Measurements from ENCODE around the gene NR1D1.

Gene NR1D1

GRCh38 chr17:40089077-40089895, 11.1 kb downstream of the NR1D1 start:
- CTCF ChIA-PET: interaction anchor here (0.6 to 1.5 kb wide), 2 partner anchors 14 to 54 kb away, joined by 5 to 7 read pairs; no protein-coding TSS in a partner anchor
- peak overlapping the region; percentile 98 for H3K27ac ChIP-seq
- no peak for DNase-seq (ENCODE audit: low spot score)
- POLR2A ChIA-PET (ENCODE audit: low non-redundant PET): no interaction called here
- TF ChIP-seq, protein P1, sequence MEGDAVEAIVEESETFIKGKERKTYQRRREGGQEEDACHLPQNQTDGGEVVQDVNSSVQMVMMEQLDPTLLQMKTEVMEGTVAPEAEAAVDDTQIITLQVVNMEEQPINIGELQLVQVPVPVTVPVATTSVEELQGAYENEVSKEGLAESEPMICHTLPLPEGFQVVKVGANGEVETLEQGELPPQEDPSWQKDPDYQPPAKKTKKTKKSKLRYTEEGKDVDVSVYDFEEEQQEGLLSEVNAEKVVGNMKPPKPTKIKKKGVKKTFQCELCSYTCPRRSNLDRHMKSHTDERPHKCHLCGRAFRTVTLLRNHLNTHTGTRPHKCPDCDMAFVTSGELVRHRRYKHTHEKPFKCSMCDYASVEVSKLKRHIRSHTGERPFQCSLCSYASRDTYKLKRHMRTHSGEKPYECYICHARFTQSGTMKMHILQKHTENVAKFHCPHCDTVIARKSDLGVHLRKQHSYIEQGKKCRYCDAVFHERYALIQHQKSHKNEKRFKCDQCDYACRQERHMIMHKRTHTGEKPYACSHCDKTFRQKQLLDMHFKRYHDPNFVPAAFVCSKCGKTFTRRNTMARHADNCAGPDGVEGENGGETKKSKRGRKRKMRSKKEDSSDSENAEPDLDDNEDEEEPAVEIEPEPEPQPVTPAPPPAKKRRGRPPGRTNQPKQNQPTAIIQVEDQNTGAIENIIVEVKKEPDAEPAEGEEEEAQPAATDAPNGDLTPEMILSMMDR (conservative IDR thresholded peaks at IDR 0.05; ENCODE audit: low read depth): no peak

DNA sequence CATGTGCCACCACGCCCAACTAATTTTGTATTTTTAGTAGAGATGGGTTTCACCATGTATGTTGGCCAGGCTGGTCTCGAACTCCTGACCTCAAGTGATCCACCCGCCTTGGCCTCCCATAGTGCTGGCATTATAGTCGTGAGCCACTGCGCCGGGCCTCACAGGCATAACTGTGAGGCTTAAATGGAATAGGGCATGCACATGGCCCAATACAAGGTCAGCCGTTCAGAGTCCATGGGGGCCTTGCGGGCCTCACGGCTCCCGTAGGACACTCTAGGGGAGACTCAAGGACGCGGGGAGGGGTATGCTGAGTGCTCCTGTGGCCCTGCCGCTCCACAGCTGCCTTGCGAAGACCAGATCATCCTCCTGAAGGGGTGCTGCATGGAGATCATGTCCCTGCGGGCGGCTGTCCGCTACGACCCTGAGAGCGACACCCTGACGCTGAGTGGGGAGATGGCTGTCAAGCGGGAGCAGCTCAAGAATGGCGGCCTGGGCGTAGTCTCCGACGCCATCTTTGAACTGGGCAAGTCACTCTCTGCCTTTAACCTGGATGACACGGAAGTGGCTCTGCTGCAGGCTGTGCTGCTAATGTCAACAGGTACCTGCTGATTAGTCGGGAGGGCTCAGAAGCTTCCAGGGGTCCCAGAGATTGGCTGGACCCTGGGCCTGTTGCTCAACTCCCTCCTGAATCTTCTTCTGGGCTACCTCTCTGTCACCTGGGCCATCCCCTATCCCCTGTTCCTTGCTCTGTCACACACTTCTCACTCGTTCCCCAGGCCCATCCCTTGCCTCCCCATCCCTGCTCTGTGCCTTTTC, 12.3 kb downstream of the NR1D1 start:
- TF ChIP-seq, protein P1 (conservative IDR thresholded peaks at IDR 0.05; ENCODE audit: low read depth): no peak
- H3K27ac ChIP-seq: peak overlapping the region; percentile 98
- DNase-seq (ENCODE audit: low spot score): no peak
- POLR2A ChIA-PET (ENCODE audit: low non-redundant PET): no interaction called here
- CTCF ChIA-PET: interaction anchor here (0.6 kb wide), 1 partner anchor 48 kb away, joined by 4 read pairs; no protein-coding TSS in a partner anchor

- TF ChIP-seq, protein P1 (conservative IDR thresholded peaks at IDR 0.05; ENCODE audit: low read depth): no peak
- ChIA-PET POLR2A (ENCODE audit: low non-redundant PET) (no interaction called here), CTCF (interaction anchor here (0.6 to 1.9 kb wide), 11 partner anchors 14 to 210 kb away, joined by 3 to 38 read pairs (median 5); partner anchors contain the start of gene CSF3)
- DNase-seq (ENCODE audit: low spot score): no peak
- H3K27ac ChIP-seq: peak overlapping the region; percentile 98
Observed at GRCh38 chr17:40087049-40087794, 13.2 kb downstream of the NR1D1 start.

- ChIA-PET POLR2A (ENCODE audit: low non-redundant PET) (no interaction called here), CTCF (interaction anchor here (0.5 to 1.9 kb wide), 18 partner anchors 11 to 211 kb away, joined by 3 to 38 read pairs (median 5); partner anchors contain the start of gene CSF3)
- TF ChIP-seq, protein P1 (conservative IDR thresholded peaks at IDR 0.05; ENCODE audit: low read depth): peak; percentile 80
- H3K27ac ChIP-seq: peak overlapping the region; percentile 60
- no peak for DNase-seq (ENCODE audit: low spot score)
Observed at GRCh38 chr17:40086150-40087044, 14.0 kb downstream of the NR1D1 start.

DNA sequence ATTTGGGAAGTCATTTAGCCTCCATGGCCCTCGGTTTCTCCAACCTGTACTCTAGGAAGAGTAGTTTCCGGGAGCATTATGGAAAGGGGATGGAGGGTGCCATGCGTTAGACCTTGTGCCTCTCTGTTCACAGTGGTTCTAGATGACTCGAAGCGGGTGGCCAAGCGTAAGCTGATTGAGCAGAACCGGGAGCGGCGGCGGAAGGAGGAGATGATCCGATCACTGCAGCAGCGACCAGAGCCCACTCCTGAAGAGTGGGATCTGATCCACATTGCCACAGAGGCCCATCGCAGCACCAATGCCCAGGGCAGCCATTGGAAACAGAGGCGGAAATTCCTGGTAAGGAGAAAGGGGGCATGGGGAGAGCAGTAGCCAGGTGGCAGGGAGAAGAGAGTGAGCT, 15.9 kb downstream of the NR1D1 start:
- TF ChIP-seq, protein P1 (conservative IDR thresholded peaks at IDR 0.05; ENCODE audit: low read depth): no peak
- DNase-seq (ENCODE audit: low spot score): no peak
- CTCF ChIA-PET: no interaction called here
- H3K27ac ChIP-seq: peak overlapping the region; percentile 39
- POLR2A ChIA-PET (ENCODE audit: low non-redundant PET): interaction anchor here (0.6 kb wide), 1 partner anchor 72 kb away, joined by 6 read pairs; no protein-coding TSS in a partner anchor

Data from RWPE1 (cell line).